Measurements from ENCODE around the gene LAMB4. TPM values are rescaled to one million over a fixed set of nuclear protein-coding genes. Genes with fewer than 3 reads are reported as not detected.

LAMB4 gene
- total RNA-seq, 1 experiment from 2014 or later: not detected

GRCh38 chr7:108030516-108030915, 99.6 kb downstream of the LAMB4 start:
- in situ Hi-C loops (cut with HindIII; ENCODE audit: low sequenced_read_pairs): no loop called here
- no peak for DNase-seq (ENCODE audit: low spot score)

- DNase-seq (ENCODE audit: low spot score): no peak
- in situ Hi-C loops (cut with HindIII; ENCODE audit: low sequenced_read_pairs): no loop called here
Measured at GRCh38 chr7:108029034-108029433, 101.1 kb downstream of the LAMB4 start.

GRCh38 chr7:108028111-108028510, 102.0 kb downstream of the LAMB4 start:
- in situ Hi-C loops (cut with HindIII; ENCODE audit: low sequenced_read_pairs): no loop called here
- no peak for DNase-seq (ENCODE audit: low spot score)

GRCh38 chr7:108027239-108027638, 102.9 kb downstream of the LAMB4 start:
- in situ Hi-C loops (cut with HindIII; ENCODE audit: low sequenced_read_pairs): no loop called here
- DNase-seq (ENCODE audit: low spot score): no peak

- in situ Hi-C loops (cut with HindIII; ENCODE audit: low sequenced_read_pairs): no loop called here
Measured at GRCh38 chr7:108026647-108027046, 103.5 kb downstream of the LAMB4 start.

GRCh38 chr7:108026116-108026515, 104.0 kb downstream of the LAMB4 start:
- DNase-seq (ENCODE audit: low spot score): no peak
- in situ Hi-C loops (cut with HindIII; ENCODE audit: low sequenced_read_pairs): no loop called here

More at GRCh38 chr7:108026647-108027046, 103.5 kb downstream of the LAMB4 start:
- no peak for DNase-seq (ENCODE audit: low spot score)

GRCh38 chr7:108024538-108024937, 105.6 kb downstream of the LAMB4 start:
- in situ Hi-C loops (cut with HindIII; ENCODE audit: low sequenced_read_pairs): no loop called here
- DNase-seq (ENCODE audit: low spot score): no peak

GRCh38 chr7:108020585-108020984, 109.6 kb downstream of the LAMB4 start:
- in situ Hi-C loops (cut with HindIII; ENCODE audit: low sequenced_read_pairs): no loop called here
- no peak for DNase-seq (ENCODE audit: low spot score)

- no peak for DNase-seq (ENCODE audit: low spot score)
- in situ Hi-C loops (cut with HindIII; ENCODE audit: low sequenced_read_pairs): no loop called here
Measured at GRCh38 chr7:108018668-108019067, 111.5 kb downstream of the LAMB4 start.

- in situ Hi-C loops (cut with HindIII; ENCODE audit: low sequenced_read_pairs): no loop called here
- no peak for DNase-seq (ENCODE audit: low spot score)
Measured at GRCh38 chr7:108017776-108018151, 112.4 kb downstream of the LAMB4 start.

- DNase-seq (ENCODE audit: low spot score): peak; percentile 56
- in situ Hi-C loops (cut with HindIII; ENCODE audit: low sequenced_read_pairs): no loop called here
Measured at GRCh38 chr7:108016841-108017775, 113.1 kb downstream of the LAMB4 start.

GRCh38 chr7:108015740-108016139, 114.4 kb downstream of the LAMB4 start:
- in situ Hi-C loops (cut with HindIII; ENCODE audit: low sequenced_read_pairs): no loop called here
- DNase-seq (ENCODE audit: low spot score): no peak

- in situ Hi-C loops (cut with HindIII; ENCODE audit: low sequenced_read_pairs): no loop called here
- no peak for DNase-seq (ENCODE audit: low spot score)
Measured at GRCh38 chr7:108014747-108015682, 115.1 kb downstream of the LAMB4 start.

- in situ Hi-C loops (cut with HindIII; ENCODE audit: low sequenced_read_pairs): no loop called here
- DNase-seq (ENCODE audit: low spot score): no peak
Measured at GRCh38 chr7:108014215-108014614, 115.9 kb downstream of the LAMB4 start.

- DNase-seq (ENCODE audit: low spot score): no peak
- in situ Hi-C loops (cut with HindIII; ENCODE audit: low sequenced_read_pairs): no loop called here
Measured at GRCh38 chr7:108012499-108013430, 117.4 kb downstream of the LAMB4 start.

GRCh38 chr7:108010377-108010776, 119.8 kb downstream of the LAMB4 start:
- no peak for DNase-seq (ENCODE audit: low spot score)
- in situ Hi-C loops (cut with HindIII; ENCODE audit: low sequenced_read_pairs): no loop called here

GRCh38 chr7:108009873-108010272, 120.3 kb downstream of the LAMB4 start:
- no peak for DNase-seq (ENCODE audit: low spot score)
- in situ Hi-C loops (cut with HindIII; ENCODE audit: low sequenced_read_pairs): no loop called here

- DNase-seq (ENCODE audit: low spot score): no peak
- in situ Hi-C loops (cut with HindIII; ENCODE audit: low sequenced_read_pairs): no loop called here
Measured at GRCh38 chr7:108008827-108009226, 121.3 kb downstream of the LAMB4 start.

- no peak for DNase-seq (ENCODE audit: low spot score)
- in situ Hi-C loops (cut with HindIII; ENCODE audit: low sequenced_read_pairs): no loop called here
Measured at GRCh38 chr7:108008240-108008639, 121.9 kb downstream of the LAMB4 start.

All from G401 (cell line).